DMS79 treated with DMSO at 0.1 percent for 48 hours (cell line): ENCODE data around the gene PGAM4.
"Not testable (repeated sequence)": the region's sequence is repeated elsewhere in the genome, so short reads cannot be mapped to it uniquely, and the experiment has no call there.

Experiments
- DNase-seq: peaks from one replicate; lab custom pipeline; 2025; lab: John Stamatoyannopoulos, UW

PGAM4 gene

GRCh38 chrX:77925764-77926163, 43.7 kb downstream of the PGAM4 start:
- no peak for DNase-seq

GRCh38 chrX:77924320-77924859, 45.0 kb downstream of the PGAM4 start:
- no peak for DNase-seq

GRCh38 chrX:77922787-77923186, 46.7 kb downstream of the PGAM4 start:
- no peak for DNase-seq

- DNase-seq, result not testable (repeated sequence)
Observed at GRCh38 chrX:77919370-77919769, 50.1 kb downstream of the PGAM4 start.

- DNase-seq, result no peak
Observed at GRCh38 chrX:77918568-77918967, 50.9 kb downstream of the PGAM4 start.
